Raji (cell line): ENCODE data around the gene LSM12.

Experiments used
- POLR2A ChIP-seq: IDR thresholded peaks from 2 replicates; pipeline ENCODE4 v1.6.1; 2011; ENCODE audit warnings: low read depth, low read length, control low read depth; ENCODE audit not compliant: insufficient read depth

Gene LSM12

DNA sequence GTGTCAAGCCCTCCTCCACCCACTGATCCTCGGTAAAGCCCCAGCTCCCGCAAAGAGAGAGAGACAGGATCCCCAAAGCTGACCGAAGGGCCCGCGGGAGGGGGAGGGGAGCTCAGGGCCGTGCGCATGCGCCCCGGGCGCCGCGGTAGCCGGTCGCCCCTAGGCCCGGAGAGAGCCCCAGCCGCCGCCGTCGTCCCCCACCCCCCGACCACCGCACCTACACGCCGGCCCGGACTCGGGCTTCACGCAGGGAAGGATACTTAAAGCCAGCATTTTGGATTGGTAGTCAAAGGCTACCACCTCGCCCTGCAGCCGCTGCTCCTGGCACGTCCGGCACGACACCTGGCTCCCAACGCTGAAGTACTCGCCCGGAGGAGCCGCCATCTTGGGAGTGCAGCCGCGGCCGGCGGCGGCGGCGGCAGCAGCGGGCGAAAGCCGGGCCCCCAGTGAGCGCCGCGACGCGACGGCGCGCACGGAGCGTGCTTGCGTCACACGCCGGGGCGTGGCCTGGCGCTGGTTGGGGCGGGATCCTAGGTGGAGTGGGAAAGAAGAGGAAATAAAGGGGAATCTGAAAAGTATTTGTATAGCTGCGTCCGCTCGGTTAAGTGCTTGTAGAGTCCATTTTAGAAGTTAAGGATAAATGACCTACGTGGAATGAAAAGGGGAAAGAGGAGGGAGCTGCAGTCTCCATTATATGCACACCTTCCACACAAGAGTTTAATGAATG is at the start of gene LSM12:
Gene LSM12 (minus strand): TSS at position 468 of the 727 bp plus-strand sequence. CDS start 84 bp downstream, at position 384.
- TF ChIP-seq POLR2A: peak; percentile 76

DNA sequence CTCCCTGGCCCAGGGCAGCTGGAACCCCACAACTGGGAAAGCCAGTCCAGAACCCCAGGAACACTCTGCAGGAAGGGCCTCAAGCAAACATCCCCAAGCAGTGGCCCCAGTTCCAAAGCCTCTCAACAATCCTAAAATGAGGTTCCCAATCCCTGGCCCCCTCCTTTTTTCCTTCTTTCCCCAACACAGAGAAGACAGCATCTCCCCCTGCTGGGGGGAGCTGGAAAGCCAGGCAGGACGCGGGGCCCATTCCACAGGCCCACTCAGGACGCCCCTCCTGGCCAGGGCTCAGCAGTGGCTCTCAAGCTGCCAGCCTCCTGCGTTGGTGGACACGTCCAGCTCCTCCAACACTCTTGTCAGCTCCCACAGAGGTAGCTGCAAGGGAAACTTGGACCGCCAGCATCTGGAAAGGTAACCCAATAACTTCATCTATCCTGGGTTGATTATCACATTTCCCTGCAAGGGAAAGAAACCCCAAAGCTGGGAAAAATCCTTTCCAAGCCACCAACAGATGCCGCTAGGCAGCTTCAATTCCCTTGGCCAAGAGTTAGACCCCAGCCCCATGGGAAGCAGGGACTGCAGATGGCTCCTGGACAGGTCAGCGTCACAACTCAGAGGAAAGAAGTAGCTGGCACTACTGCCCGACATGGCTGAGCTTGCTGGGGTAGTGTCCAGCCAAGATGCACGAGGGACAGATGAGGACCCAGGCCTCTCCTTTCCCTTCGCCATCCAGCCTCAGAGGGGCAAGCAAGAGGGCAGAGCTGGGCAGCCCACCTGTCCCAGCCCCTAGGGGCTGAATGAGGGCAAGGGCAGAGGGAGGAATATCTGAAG is 49.3 kb upstream of the LSM12 start:
- TF ChIP-seq POLR2A: no peak

DNA sequence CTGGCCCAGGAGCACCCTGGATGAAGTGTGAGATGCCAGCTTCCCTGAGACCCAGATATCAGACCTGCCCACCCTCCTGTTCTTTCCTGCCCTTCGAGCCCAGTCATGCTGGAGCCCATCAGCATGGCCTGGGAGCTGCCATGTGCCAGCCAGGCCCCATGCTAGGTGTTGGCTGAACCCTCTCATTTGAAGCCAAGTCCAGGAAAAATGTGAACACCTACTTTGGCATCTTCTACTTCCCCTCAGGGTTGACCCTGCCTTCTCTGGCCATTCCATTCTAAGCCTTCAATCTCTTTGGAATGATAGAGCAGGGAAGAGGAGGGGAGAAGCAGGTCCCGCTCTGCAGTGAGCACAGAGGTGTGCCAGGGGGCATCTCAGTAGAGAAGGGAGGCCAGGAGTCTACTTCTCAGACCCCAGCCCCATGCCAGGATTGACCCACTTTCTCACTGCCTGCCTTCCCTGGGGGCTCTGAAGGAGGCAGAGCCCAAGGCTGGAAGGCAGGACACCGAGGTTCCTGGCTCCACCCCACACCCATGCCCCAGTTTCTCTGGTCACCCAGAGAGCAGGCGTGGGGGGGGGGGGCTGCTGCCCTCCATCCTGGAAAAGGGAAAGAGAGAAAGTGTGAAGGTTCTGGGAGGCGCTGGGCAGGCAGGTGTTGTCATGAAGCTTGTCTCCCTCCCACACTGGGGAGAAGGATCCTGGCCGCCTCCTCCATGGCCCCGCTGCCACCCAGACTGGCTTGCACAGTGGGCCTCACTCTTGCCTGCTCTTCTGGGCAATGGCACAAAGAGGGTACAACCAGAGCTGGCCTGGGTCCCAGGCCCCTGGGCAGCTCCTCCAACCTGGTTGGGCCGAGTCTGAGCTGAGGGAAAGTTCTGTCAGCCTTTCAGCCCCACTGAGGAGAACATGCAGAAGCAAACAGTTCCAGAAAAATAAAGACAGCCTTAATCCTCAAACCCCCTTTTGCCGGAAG is 47.7 kb upstream of the LSM12 start:
- no peak for TF ChIP-seq POLR2A

GRCh38 chr17:44113382-44113781 is 46.9 kb upstream of the LSM12 start:
- no peak for TF ChIP-seq POLR2A

GRCh38 chr17:44112284-44113280 is 46.1 kb upstream of the LSM12 start:
- no peak for TF ChIP-seq POLR2A

DNA sequence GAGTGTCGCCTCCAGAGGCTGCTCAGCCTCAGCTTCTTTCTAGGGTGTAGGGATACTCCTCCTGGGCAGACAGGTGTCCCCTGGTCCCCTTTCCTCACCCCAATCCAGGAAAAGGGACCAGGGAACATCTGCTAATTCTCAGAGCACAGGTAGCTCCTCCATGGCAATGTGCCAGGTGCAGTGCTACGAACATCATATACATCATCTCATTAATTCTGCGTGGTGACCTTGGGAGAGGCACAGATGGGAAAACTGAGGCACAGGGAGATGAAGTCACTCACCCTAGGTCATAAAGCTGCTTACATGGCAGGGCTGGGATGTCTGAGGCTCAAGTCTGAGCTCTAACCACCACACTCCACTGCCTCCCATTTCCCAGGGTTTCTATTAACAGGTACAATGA is 45.3 kb upstream of the LSM12 start:
- TF ChIP-seq POLR2A: no peak

DNA sequence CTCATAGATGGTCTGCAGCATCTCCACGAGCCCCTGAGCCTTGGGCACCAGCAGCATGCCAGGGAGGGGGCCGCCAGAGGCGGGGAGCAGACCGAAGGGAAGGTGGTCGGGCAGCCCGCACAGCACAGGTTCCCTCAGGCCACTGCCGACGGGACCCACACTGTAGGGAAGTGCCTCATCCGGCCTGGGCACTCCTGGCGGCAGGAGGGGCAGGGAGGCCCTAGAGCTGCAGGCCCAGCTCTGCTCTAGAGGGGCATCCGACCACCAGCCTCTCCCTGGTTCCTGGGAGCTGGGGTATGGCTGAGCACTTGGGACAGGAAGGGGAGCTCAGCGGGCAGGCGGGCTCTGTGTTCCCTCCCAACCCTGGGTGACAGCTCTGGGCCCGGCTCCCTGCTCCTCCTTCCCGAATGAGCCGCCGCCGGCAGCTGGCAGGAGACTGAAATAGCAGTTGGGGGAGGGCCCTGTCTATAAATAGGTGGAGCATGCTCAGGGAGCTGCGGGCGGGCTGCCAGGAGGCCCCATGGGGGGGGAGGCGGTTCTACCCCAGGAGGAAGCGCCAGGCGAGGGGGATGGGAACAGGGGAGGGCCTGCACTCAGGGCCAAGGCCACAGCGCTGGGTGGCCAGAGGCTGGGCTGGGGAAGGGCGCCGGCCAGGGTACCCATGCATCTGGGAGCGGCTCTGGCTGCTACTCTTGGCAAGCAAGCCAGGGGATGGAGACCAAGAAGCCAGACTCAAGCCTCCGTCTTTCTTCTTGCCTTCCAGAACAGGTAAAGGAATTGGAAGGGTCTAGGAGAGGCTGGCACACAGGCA is 44.6 kb upstream of the LSM12 start:
- TF ChIP-seq POLR2A: no peak

DNA sequence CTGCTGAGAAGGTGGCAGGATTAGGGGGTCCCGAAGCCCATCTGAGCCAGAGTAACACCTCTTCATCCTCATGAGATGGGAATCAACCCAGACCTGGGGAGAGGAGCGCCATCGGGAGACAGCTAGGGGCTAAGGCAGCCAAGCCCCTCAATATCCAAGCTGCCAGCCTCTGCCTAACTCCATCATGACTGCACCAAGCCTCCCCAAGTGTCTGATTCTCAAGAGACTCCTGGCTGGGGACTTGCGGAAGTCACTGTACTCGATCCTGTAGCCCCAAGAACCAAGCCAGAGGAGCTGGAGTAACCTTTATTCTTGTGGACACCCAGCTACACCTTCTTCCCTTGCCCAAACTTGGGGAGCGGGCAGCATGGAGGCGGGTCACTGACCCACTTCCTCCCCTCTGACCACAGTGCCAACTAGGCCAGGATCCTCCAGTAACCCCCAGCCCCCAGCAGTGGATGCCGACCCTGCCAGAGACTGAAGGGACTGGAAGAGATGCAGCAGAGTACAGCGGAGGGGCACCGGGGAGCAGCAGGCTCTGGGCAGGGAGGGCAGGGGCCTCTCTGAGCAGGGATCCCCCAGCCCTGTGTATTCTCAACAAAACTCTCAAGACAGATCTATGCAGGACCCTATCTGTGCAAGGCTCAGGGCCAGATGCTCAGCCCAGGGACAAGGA is 43.7 kb upstream of the LSM12 start:
- TF ChIP-seq POLR2A: no peak

DNA sequence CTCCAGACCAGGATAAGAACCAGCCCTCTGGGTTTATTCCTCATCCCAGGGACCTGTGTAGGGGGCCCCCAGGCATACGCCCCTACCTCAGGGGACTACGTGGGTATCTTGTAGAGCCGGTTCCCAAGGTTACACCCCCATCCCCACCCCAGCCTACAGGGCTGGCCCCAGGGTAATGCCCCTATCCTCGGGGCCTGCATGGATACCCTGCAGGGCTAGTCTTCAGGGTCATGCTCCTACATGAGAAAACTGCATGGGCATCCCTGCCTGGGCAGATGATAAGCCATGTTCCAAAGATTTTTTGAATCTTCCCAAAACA is 42.8 kb upstream of the LSM12 start:
- no peak for TF ChIP-seq POLR2A

DNA sequence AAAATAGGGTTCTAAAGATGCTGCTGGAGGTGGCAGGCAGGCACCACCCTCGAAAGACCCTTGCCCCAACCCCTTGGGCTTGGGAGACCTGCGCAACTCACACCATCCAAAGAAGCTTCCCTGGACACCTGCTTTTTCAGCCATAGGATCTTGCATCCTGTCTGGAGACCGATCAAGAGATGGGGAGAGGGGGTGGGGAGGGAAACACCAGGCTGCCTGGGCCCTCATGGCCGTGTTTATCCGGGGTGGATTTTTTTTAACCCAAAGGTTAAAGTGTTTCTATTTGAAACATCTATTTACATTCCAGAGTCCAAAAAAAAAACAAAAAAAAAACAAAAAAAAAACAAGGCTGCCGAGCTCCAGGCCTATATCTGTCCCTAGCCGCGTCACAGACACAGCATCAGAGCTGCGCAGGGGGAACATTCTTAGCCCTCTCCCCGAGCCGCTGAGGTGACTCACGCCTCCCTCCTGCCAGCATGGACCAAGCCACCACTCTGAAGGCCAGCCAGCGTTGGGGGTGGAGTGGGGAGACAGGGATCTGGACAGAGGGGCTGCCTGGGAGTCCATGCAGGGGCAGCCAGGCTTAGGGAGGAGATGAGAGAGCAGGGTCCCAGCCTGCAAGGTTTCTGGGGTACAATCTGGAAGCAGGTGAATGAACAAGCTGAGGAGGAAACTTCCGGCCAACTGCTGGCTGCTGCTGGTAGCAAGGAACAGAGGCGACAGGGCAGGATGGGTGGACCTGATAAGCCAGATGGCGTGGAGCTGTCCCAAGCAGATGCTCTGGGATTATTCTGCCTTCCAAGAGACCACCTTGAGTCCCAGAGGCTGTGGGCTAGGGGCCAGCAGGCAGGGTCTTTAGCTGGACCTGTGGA is 42.2 kb upstream of the LSM12 start:
- TF ChIP-seq POLR2A: no peak

DNA sequence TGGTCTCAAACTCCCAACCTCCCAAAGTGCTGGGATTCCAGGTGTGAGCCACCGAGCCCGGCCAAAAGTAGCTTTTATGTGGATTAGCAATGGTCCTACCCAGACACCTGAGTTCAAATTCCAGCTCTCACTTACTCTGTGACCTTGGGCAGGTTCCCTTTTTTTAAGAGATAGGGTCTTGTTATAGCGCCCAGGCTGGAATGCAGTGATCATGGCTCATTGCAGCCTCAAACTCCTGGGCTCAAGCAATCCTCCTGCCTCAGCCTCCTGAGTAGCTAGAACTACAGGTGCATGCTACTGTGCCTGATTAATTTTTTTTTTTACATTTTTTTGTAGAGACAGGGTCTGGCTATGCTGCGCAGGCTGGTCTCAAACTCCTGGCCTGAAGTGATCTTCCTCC is 40.3 kb upstream of the LSM12 start:
- TF ChIP-seq POLR2A: no peak

- no peak for TF ChIP-seq POLR2A
Measured at GRCh38 chr17:44105941-44106340, 39.5 kb upstream of the LSM12 start.

DNA sequence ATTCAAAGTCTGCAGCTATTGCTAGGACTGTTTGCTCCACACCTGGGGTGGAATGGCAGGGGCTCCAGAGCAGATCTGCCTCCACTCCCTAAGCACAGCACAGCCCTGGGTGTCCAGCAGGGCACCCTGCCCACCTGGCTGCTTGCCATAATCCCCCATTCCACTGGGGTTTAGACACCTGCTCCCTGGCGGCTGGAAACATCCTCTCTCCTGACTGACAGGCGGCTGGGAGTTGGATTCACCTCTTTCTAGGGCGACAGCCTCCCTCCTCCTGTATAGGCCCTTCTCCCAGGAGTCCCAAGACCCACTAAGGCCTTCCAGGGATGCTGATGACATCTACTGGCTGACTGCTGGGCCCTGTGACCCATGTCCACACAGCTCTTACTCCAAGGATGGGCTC is 39.0 kb upstream of the LSM12 start:
- TF ChIP-seq POLR2A: no peak
